Suprapubic skin (tissue), 4 donors: Measurements from ENCODE around the gene STIP1. TPM values are rescaled to one million over a fixed set of nuclear protein-coding genes. Genes with fewer than 3 reads are reported as not detected.
A peak's percentile ranks its signal among the peaks of the same experiment; 100 is the strongest.

Experiments
- DNase-seq, 2 donors: peaks; one replicate each; pipeline ENCODE4 v3.0.0-alpha.2; 2019; ENCODE audit warnings: low spot score in 2 of 2
- H3K27ac ChIP-seq: fragments of 200-600 bp; sonication (generic); one replicate; pipeline ENCODE4 v1.5.1; 2019
- H3K27me3 ChIP-seq: fragments of 200-600 bp; sonication (generic); one replicate; pipeline ENCODE4 v1.5.1; 2019
- H3K36me3 ChIP-seq: fragments of 200-600 bp; sonication (generic); one replicate; pipeline ENCODE4 v1.5.1; 2019
- H3K4me1 ChIP-seq: fragments of 200-600 bp; sonication (generic); one replicate; pipeline ENCODE4 v1.5.1; 2019
- H3K4me3 ChIP-seq: fragments of 200-600 bp; sonication (generic); one replicate; pipeline ENCODE4 v1.5.1; 2019; ENCODE audit warnings: mild to moderate bottlenecking
- H3K9me3 ChIP-seq: fragments of 200-600 bp; sonication (generic); one replicate; pipeline ENCODE4 v1.5.1; 2019
- CTCF ChIP-seq, 2 donors: fragments of 200-600 bp in 1 of 2; fragments of 450-650 bp in 1 of 2; sonication (generic) in 1 of 2; IDR thresholded peaks; one replicate each; pipeline ENCODE4 v1.5.1; 2016 to 2019; ENCODE audit warnings: antibody characterized with exemption in 2 of 2, mild to moderate bottlenecking in 1 of 2, moderate library complexity in 1 of 2
- EP300 ChIP-seq: sonication (generic); formaldehyde crosslinking; IDR thresholded peaks from one replicate; pipeline ENCODE4 v1.6.1; 2017; ENCODE audit warnings: antibody characterized with exemption
- POLR2A ChIP-seq, 2 donors: fragments of 450-650 bp; IDR thresholded peaks; one replicate each; pipeline ENCODE4 v1.6.1; 2017; ENCODE audit warnings: antibody characterized with exemption in 2 of 2, mild to moderate bottlenecking in 2 of 2, moderate library complexity in 2 of 2
- POLR2AphosphoS5 ChIP-seq, 3 donors: sonication (generic); formaldehyde crosslinking; IDR thresholded peaks; one replicate each; pipeline ENCODE4 v1.6.1; 2017; ENCODE audit warnings: antibody characterized with exemption in 3 of 3
- WGBS: methylation state at CpG from one replicate; pipeline ENCODE4 v1.1.5; 2018; 5-methylcytosine and 5-hydroxymethylcytosine counted together
- total RNA-seq, 4 donors: library from RNA; depleted of rRNA; stranded (reverse); fragments of >200 nt; gene quantifications; one replicate each; pipeline ENCODE4 v1.1.0, GENCODE V29; 2016

STIP1 gene
- total RNA-seq, 4 donors from 2014 or later: 47.1 to 93.9 (median 87.4) TPM

DNA sequence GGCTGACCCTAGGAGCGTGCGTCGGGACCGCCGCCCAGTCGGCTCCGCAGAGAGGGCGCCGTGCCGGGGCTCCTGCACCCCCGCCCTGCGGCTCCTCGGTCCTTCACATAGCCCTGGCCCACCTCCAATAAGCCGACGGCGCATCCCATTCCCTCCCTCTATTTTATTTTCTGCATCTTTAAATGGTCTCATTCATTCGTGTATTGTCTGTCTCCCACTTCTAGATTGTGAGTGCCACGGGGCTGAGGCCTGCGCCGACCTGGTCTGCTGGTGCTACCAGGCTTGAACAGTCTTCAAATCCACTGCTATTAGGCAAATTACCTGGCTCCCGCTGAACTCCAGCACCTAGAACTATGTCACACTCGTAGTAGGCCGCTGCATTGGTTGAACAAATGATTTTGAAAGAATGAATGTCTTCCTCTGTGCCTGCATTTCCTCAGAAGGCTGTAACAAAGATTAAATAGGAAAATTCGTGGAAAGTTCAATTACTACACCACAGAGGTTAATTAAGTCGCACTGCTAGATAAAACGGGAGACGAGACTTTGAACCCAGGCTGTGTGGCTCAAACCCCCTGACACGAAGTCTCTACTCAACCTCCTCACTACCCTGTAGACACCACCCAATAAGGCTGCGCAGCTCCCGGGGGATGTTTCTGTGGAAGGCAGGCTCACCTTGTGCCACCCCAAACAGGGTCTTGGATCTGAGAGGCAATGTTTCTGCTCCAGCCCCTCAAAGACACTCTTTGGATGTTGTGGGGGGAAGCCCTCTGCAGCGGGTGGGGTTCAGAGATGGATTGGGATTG, 62.0 kb downstream of the STIP1 start:
- no peaks in the 10 kb centered on the region for H3K27me3 ChIP-seq
- DNase-seq: no peak
- TF ChIP-seq EP300: no peak
- TF ChIP-seq POLR2AphosphoS5 (IDR thresholded peaks at IDR 0.05): no peak
- no peak for TF ChIP-seq CTCF (IDR thresholded peaks at IDR 0.05)
- no peak for TF ChIP-seq POLR2A (IDR thresholded peaks at IDR 0.05)
- no peaks in the 10 kb centered on the region for H3K9me3 ChIP-seq
- H3K4me3 ChIP-seq: peak overlapping the region; percentile 75
- WGBS: 31% methylated on average over 31 of the region's 31 CpGs
- peaks cover 12% of the 10 kb centered on the region for H3K36me3 ChIP-seq
- H3K27ac ChIP-seq: peak overlapping the region; percentile 91
- peaks cover 61% of the 10 kb centered on the region for H3K4me1 ChIP-seq

GRCh38 chr11:64248578-64248977, 62.6 kb downstream of the STIP1 start:
- Histone ChIP-seq H3K4me1 (peaks cover 61% of the 10 kb centered on the region), H3K27me3 (no peaks in the 10 kb centered on the region), H3K4me3 (no peak overlapping the region), H3K36me3 (peaks cover 7% of the 10 kb centered on the region), H3K9me3 (no peaks in the 10 kb centered on the region), H3K27ac (no peak overlapping the region)
- TF ChIP-seq POLR2AphosphoS5 (IDR thresholded peaks at IDR 0.05) (no peak), POLR2A (IDR thresholded peaks at IDR 0.05) (no peak), CTCF (IDR thresholded peaks at IDR 0.05) (no peak), EP300 (no peak)
- no peak for DNase-seq
- 63% methylated on average over 7 of the region's 7 CpGs for WGBS

DNA sequence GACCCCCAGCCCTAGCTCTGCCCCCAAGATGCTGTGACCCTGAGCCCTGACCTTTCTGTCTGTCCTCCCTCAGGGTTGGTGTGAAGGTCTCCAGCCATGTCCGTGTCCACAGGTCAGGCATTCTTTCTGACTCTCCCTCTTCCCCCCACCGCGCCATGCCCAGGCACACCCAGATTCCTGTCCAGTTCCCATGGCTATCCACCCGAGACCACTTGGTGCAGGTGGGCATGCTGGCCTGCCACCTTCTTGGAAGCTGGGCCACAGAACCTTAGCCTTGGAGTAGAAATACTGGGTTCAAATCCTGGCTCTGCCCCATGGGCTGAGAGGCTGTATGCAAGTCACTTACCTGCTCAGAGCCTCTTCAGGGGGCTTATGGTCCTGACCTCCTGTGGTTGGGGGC, 63.1 kb downstream of the STIP1 start:
- H3K4me3 ChIP-seq: no peak overlapping the region
- peaks cover 63% of the 10 kb centered on the region for H3K4me1 ChIP-seq
- 89% methylated on average over 4 of the region's 4 CpGs for WGBS
- no peak for TF ChIP-seq POLR2AphosphoS5 (IDR thresholded peaks at IDR 0.05)
- no peak overlapping the region for H3K27ac ChIP-seq
- no peak for DNase-seq
- no peaks in the 10 kb centered on the region for H3K9me3 ChIP-seq
- H3K27me3 ChIP-seq: no peaks in the 10 kb centered on the region
- H3K36me3 ChIP-seq: peaks cover 3% of the 10 kb centered on the region

- TF ChIP-seq CTCF (IDR thresholded peaks at IDR 0.05) (no peak), POLR2A (IDR thresholded peaks at IDR 0.05) (no peak), EP300 (no peak), POLR2AphosphoS5 (IDR thresholded peaks at IDR 0.05) (no peak)
- Histone ChIP-seq H3K4me3 (no peak overlapping the region), H3K4me1 (peaks cover 57% of the 10 kb centered on the region), H3K27ac (no peak overlapping the region), H3K27me3 (no peaks in the 10 kb centered on the region), H3K36me3 (peaks cover 6% of the 10 kb centered on the region), H3K9me3 (no peaks in the 10 kb centered on the region)
- 86% methylated on average over 7 of the region's 8 CpGs for WGBS
- DNase-seq: no peak
Measured at GRCh38 chr11:64249563-64250414, 63.8 kb downstream of the STIP1 start.

GRCh38 chr11:64250415-64251015, 64.5 kb downstream of the STIP1 start:
- H3K9me3 ChIP-seq: no peaks in the 10 kb centered on the region
- H3K27ac ChIP-seq: no peak overlapping the region
- peaks cover 50% of the 10 kb centered on the region for H3K4me1 ChIP-seq
- DNase-seq: no peak
- WGBS: 35% methylated on average over 9 of the region's 13 CpGs
- H3K27me3 ChIP-seq: no peaks in the 10 kb centered on the region
- peak overlapping the region; percentile 85 for H3K4me3 ChIP-seq
- TF ChIP-seq CTCF (IDR thresholded peaks at IDR 0.05) (no peak), POLR2AphosphoS5 (IDR thresholded peaks at IDR 0.05) (no peak), EP300 (no peak), POLR2A (IDR thresholded peaks at IDR 0.05) (no peak)
- peaks cover 12% of the 10 kb centered on the region for H3K36me3 ChIP-seq
